HepG2 (cell line): ENCODE results near the gene PDE4D.

Experiments
- BHLHE40 ChIP-seq: IDR thresholded peaks from 2 replicates; pipeline ENCODE4 v1.6.1; 2011; ENCODE audit warnings: low read length, improper control_type of control experiment
- CHD4 ChIP-seq: fragments of 200-600 bp; sonication (generic); IDR thresholded peaks from 2 replicates; pipeline ENCODE4 v1.7.0; 2017; ENCODE audit warnings: mild to moderate bottlenecking, low read length, borderline replicate concordance
- NR2C2 ChIP-seq: sonication (generic); formaldehyde crosslinking; IDR thresholded peaks from 2 replicates; pipeline ENCODE4 v1.4.0; 2020; ENCODE audit warnings: missing genetic modification reagents, mild to moderate bottlenecking, moderate library complexity, borderline replicate concordance
- TAF15 ChIP-seq: fragments of 200-400 bp; formaldehyde crosslinking; IDR thresholded peaks from one replicate; pipeline ENCODE4 v1.6.1; 2018; ENCODE audit warnings: mild to moderate bottlenecking, low read depth, low read length; ENCODE audit not compliant: poor library complexity, severe bottlenecking
- ZKSCAN1 ChIP-seq: fragments of 150-350 bp; IDR thresholded peaks from 2 replicates; pipeline ENCODE4 v1.6.1; 2014; ENCODE audit warnings: low read length
- ZNF180 ChIP-seq: sonication (generic); formaldehyde crosslinking; IDR thresholded peaks from 2 replicates; pipeline ENCODE4 v1.4.0; 2020; ENCODE audit warnings: low read depth, missing genetic modification reagents, borderline replicate concordance
- ZNF670 ChIP-seq: sonication (generic); formaldehyde crosslinking; IDR thresholded peaks from 2 replicates; pipeline ENCODE4 v1.8.0; 2022; ENCODE audit warnings: mild to moderate bottlenecking, missing genetic modification reagents, borderline replicate concordance
- ZNF790 ChIP-seq: sonication (generic); formaldehyde crosslinking; IDR thresholded peaks from 2 replicates; pipeline ENCODE4 v1.8.0; 2022; ENCODE audit warnings: missing genetic modification reagents, mild to moderate bottlenecking, borderline replicate concordance
- TF ChIP-seq, protein P1 (sequence below): IDR thresholded peaks from 2 replicates; pipeline ENCODE4 v1.6.1; 2012; ENCODE audit warnings: inconsistent platforms
- TF ChIP-seq, protein P2 (sequence below): sonication (generic); formaldehyde crosslinking; IDR thresholded peaks from 2 replicates; pipeline ENCODE4 v1.9.0; 2021; ENCODE audit warnings: missing genetic modification reagents, borderline replicate concordance
- TF ChIP-seq, protein P3 (sequence below): sonication (generic); formaldehyde crosslinking; IDR thresholded peaks from 2 replicates; pipeline ENCODE4 v1.5.0; 2020; ENCODE audit warnings: mild to moderate bottlenecking, missing genetic modification reagents, moderate library complexity
- TF ChIP-seq, protein P4 (sequence below), 2 experiments: sonication (generic) in 1 of 2; formaldehyde crosslinking in 1 of 2; IDR thresholded peaks; 2 replicates each; pipeline versions ENCODE4 v1.5.1 to v1.6.1; 2011 to 2020; ENCODE audit warnings: borderline replicate concordance in 1 of 2, low read depth in 1 of 2, low read length in 1 of 2, mild to moderate bottlenecking in 1 of 2, missing genetic modification reagents in 1 of 2, moderate library complexity in 1 of 2

DNA sequence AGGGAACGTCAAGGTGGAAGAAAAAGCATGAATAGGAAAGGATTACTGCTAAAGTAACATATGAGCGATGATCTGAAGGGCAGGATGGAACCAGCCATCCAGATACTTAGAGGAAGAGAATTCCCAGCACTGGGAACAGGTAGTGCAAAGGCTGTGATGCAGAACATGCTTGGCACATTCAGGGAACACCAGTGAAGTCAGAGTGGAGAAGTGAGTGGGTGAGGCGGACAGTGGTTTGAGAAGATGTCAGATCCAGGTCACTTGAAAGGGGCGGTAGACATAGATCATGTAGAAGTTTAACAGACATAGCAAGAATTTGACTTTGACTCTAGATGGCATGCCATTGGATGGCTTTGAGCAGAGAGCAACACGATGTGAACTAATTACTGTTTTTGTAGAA is 374.2 kb downstream of the PDE4D start:
- TF ChIP-seq ZNF790 (no peak), TAF15 (no peak), NR2C2 (CRISPR knock-in tag) (no peak), CHD4 (no peak), ZKSCAN1 (no peak), ZNF670 (CRISPR knock-in tag) (no peak), ZNF180 (CRISPR knock-in tag) (no peak), BHLHE40 (no peak)
- TF ChIP-seq, protein P1, sequence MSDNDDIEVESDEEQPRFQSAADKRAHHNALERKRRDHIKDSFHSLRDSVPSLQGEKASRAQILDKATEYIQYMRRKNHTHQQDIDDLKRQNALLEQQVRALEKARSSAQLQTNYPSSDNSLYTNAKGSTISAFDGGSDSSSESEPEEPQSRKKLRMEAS: no peak
- TF ChIP-seq, protein P2, sequence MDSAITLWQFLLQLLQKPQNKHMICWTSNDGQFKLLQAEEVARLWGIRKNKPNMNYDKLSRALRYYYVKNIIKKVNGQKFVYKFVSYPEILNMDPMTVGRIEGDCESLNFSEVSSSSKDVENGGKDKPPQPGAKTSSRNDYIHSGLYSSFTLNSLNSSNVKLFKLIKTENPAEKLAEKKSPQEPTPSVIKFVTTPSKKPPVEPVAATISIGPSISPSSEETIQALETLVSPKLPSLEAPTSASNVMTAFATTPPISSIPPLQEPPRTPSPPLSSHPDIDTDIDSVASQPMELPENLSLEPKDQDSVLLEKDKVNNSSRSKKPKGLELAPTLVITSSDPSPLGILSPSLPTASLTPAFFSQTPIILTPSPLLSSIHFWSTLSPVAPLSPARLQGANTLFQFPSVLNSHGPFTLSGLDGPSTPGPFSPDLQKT (CRISPR knock-in tag): no peak
- TF ChIP-seq, protein P3, sequence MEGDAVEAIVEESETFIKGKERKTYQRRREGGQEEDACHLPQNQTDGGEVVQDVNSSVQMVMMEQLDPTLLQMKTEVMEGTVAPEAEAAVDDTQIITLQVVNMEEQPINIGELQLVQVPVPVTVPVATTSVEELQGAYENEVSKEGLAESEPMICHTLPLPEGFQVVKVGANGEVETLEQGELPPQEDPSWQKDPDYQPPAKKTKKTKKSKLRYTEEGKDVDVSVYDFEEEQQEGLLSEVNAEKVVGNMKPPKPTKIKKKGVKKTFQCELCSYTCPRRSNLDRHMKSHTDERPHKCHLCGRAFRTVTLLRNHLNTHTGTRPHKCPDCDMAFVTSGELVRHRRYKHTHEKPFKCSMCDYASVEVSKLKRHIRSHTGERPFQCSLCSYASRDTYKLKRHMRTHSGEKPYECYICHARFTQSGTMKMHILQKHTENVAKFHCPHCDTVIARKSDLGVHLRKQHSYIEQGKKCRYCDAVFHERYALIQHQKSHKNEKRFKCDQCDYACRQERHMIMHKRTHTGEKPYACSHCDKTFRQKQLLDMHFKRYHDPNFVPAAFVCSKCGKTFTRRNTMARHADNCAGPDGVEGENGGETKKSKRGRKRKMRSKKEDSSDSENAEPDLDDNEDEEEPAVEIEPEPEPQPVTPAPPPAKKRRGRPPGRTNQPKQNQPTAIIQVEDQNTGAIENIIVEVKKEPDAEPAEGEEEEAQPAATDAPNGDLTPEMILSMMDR: no peak
- TF ChIP-seq, protein P4, sequence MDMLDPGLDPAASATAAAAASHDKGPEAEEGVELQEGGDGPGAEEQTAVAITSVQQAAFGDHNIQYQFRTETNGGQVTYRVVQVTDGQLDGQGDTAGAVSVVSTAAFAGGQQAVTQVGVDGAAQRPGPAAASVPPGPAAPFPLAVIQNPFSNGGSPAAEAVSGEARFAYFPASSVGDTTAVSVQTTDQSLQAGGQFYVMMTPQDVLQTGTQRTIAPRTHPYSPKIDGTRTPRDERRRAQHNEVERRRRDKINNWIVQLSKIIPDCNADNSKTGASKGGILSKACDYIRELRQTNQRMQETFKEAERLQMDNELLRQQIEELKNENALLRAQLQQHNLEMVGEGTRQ (IDR thresholded peaks at IDR 0.05; ENCODE audit: low read depth, low read length): no peak
- TF ChIP-seq, protein P4 (CRISPR knock-in tag; IDR thresholded peaks at IDR 0.05; ENCODE audit: borderline replicate concordance): no peak
